HG03342 (cell line): ENCODE measurements around the gene INPP5J.
A peak's percentile ranks its signal among the peaks of the same experiment; 100 is the strongest.
"Not testable (repeated sequence)": the region's sequence is repeated elsewhere in the genome, so short reads cannot be mapped to it uniquely, and the experiment has no call there.

Experiments used
- ATAC-seq: cut with Tn5 transposase; IDR thresholded peaks from one replicate; pipeline ENCODE4 v1.9.1; 2021; ENCODE audit warnings: mild to moderate bottlenecking, moderate library complexity; ENCODE audit not compliant: unreplicated experiment

The INPP5J gene

DNA sequence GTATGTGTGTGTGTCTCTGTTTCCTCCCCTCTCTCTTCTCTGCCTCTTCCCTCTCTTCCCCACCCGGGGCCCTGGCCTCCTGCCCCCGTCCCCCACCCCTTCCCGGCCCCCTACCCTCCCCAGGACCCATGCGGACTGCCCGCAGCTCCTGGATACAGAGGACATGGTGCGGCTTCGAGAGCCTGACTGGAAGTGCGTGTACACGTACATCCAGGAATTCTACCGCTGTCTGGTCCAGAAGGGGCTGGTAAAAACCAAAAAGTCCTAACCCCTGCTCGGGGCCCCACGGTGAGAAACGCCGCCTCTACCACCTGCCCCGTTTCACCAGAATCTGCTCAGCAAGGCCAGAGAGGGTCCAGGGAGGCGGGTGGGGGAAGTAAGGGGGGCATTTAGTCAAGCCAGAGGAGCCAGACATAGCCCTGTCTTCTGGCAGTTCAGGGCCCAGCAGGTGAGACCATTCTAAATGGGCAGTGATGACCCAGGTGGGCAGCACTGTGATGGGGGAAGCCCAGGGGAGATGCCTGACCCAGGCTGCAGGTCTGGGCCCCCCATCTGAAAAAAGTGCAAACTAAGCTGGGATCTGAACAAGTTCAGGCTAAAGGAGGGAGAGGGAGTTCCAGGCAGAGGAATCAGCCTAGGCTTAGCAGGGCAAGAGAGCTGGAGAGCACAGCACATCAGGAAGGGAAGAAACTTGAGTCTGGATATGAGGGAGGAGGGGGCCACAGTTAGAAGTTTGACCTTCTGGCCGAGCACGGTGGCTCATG is 21.8 kb upstream of the INPP5J start:
- ATAC-seq, result no peak

DNA sequence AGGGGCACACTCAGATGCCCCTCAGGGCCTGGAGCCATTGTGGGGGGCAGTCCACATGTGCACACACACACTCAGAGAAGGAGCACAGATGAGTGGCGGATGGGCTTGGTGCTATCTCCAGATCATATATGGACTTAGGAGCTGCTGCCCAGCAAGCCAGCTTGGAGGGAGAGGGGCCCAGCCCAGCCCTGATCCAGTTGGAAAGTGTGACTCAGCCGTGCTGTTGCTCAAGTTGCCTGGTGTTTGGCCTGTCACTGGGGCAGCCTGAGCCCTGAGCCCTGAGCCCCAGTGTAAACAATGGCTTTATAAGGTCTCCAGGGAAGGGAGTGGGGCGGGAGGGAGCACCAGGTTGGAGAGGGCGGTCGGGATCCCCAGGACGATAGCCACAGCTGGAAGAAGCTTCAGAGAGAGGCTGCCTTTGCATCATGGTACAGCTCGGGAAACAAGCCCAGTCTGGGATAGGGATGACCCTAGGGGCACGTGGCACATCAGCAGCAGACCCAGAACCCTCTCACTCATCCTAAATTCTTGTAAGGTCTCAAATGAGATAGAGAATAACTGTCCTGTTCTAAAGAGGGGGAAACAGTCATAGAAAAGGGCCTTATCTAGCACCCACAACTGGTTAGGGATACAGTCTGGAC is 20.2 kb upstream of the INPP5J start:
- no peak for ATAC-seq

DNA sequence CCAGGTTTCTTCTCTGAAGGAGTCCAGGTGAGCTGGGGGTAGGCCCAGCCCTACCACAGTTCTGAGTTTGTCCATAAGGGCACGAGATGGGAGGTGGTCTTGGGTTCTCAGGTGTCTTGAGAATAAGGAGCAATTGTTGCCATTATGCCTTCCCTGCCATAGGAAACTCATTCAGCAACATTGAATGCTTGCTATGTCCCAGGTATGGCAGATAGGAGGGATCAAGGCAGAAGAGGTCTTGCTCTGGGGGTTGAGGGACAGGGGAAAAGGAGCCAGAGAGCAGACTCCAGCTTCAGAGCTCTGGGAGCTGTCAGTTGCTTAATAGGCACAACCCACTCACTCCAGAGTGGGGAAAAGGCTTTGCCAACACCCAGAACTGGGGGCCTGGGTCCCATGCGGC is 19.7 kb upstream of the INPP5J start:
- ATAC-seq, result no peak

DNA sequence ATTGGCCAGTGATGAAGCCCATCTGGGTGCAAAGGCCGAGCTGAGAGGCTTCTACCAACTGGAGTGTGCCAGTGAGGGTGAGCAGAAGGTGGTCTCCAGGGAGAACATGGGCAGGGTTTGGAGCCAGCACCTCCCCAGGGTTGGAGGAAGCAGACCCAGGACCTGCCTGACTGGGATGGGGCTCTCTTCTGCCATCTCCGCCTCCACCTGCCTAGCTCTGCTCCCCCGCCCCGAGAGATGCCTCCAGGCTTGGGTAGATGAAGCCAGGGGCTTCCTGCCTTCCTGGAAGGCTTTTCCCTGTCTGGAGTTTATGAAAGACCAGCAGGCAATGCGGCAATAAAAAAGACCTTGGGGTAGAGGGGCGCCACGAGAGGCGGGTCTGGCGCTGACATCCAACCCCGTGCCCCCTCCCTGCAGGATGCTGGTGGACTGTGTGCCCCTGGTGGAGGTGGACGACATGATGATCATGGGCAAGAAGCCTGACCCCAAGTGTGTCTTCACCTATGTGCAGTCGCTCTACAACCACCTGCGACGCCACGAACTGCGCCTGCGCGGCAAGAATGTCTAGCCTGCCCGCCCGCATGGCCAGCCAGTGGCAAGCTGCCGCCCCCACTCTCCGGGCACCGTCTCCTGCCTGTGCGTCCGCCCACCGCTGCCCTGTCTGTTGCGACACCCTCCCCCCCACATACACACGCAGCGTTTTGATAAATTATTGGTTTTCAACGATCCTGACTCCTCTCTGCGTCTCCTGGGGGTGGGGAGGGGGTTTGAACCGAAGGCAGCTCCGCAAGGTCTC is 18.7 kb upstream of the INPP5J start:
- ATAC-seq, result no peak

DNA sequence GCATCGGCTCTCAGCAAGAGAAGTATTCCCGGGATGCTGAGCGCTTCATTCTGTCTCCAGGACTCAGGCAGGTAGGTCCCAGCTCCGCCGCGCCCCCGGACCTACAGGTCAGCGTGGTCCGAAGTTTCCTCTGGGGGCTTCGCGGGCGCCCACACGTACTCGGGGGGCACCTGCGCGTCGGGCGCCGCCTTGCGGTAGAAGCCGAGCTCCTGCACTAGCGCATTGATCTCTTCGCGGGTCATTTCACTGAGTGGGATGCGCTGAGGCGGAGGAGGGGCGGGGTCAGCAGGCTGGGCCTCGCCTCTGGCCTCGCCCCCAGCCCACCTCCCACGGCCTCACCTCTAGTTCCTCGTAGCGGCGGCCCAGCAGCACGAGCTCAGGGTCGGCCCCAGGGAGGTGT is 17.9 kb upstream of the INPP5J start:
- no peak for ATAC-seq

DNA sequence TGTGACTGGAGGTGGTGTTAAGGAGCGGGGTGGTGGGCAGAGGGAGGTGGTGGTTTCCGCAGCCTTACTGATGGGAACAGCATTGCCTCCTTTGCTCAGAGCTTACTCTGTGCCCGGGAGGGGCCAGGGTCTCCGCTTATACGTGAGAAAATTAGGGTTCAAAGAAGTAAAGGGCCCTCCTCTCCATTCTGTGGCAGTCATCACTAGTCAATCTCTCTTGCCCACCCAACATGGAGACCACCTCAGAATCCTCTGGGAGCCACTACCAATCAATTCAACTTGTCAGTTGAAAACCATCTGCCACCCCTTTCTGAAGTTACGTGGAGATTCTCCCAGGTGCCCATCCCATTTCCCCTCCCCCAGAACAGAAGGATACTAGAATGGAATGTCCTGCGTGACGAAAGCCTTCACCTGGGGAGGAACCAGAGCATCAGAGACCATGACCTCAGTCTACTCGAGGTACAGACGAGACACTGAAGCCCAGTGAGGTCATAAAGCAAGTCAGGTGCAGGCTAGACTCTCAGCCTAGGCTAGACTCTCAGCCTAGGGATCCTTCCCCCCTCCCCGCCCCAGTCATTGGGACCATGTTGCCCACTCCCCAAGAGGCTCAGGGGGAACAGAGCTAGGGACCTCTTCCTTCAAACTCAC is 17.4 kb upstream of the INPP5J start:
- no peak for ATAC-seq

DNA sequence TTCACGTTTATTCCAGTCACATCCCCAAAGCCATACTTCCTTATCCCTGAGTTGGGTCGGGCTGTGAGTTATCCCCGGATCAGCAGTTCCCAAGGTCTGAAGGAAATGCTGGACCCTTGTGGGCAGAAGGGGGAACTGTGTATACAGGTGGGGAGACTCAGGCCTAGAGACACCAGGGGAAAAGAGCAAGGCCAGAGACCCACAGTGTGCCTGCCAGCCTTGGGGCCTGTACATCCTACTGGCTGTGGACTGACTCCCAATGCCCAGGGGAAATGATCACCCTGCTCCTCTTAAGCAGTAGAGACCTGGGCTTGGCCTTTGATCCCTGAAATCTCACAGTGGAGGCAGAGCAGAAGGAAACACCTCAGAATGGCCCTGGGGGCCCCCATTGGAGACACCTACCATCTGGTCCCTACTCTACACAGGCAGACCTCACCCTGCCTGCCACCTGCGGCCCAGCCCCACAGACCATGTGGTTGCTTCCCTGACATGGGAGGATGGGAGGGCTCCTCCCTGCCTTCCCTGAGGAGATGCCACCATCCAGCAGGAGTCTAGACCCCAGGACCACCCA is 16.7 kb upstream of the INPP5J start:
- no peak for ATAC-seq

DNA sequence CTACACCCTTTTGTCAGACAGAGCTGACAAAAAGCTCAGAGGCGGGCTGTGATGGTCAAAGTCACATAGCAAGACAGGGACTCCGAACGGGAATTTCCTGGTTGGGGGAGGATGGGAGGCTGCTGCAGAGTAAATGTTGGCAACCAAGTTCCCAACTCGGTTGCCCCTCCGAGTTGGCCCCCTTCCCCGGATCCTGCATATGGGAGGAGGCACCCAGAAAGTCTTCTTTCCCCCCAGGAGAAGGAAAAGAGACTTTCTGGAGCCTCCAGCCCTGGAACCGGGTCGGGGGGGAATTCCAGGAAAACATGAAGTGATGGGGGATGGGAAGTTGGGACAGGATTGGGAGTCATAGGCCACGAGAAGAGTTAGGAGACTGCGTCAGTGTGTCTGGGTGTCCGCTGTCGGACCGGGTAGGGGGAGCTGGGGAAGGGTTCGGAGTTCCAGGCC is 16.0 kb upstream of the INPP5J start:
- no peak for ATAC-seq

DNA sequence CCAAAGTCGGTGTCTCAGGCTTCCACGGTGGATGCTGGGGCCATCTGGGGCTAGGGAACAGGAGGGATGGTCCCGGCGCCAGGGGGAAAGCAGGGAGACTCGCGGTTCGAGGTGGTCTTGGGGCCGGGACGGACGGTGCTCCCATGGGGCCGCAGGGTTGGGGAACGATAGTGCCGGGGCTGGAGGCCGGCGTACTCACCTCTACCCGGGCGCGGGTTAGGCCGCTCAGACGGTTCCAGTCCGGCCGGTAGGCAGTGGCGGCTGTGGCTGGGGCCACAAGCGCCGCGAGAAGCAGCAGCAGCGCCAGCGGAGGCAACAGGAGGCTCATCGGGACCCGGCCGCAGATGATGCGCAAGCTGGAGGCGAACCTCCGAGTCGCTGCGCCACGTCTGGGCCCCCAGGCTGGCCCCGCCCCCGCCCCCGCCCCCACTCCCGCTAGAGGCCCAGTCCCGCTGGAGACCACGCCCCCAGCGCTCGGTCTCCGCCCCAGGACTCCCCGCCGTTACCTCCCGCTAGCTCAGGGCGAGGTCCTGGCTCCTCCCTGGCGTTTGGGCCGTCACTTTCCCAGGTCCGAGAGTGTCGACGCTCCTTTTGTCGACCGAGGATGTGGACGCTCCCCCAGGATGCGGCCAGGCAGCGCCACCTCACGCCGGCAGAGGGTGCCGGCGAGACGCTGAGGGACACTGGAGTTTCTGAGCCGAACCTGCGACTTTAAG is 15.4 kb upstream of the INPP5J start, which contains the start of gene SELENOM:
TSS of gene SELENOM (minus strand) at position 391 of the 716 bp plus-strand sequence. CDS start at position 328, 63 bp downstream.
- ATAC-seq, result peak; percentile 83

DNA sequence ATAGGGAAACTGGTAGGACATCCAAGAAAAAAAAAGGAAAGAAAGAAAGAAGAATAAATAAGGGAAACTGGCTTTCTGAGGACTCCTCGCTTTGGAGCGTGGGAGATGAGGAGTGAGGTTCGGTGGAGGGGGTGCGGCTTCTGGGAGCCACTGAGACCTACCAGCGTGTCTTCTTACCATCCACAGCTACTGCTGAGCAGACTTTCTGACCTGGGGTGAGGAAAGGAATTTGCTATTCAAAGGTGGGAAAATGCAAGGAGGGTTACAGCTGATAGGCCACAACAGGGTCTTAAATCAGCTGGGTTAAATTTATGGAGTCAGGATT is 14.9 kb upstream of the INPP5J start:
- no peak for ATAC-seq

DNA sequence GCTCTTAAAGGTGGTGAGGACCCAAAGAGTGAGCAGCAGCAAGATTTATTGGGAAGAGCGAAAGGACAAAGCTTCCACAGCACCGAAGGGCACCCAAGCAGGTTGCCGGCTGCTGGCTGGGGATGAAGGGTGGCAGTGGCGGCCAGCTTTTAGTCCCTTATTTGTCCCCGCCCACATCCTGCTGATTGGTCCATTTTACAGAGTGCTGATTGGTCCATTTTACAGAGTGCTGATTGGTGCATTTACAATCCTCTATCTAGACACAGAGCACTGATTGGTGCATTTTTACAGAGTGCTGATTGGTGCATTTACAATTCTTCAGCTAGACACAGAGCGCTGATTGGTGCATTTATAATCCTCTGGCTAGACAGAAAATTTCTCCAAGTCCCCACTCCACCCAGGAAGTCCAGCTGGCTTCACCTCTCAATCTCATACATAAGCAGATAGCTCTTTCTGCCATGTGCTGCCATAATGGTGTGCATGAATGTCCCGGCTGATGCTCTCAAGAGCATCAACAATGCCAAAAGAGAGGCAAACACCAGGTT is 10.1 kb upstream of the INPP5J start:
- ATAC-seq, result not testable (repeated sequence)

DNA sequence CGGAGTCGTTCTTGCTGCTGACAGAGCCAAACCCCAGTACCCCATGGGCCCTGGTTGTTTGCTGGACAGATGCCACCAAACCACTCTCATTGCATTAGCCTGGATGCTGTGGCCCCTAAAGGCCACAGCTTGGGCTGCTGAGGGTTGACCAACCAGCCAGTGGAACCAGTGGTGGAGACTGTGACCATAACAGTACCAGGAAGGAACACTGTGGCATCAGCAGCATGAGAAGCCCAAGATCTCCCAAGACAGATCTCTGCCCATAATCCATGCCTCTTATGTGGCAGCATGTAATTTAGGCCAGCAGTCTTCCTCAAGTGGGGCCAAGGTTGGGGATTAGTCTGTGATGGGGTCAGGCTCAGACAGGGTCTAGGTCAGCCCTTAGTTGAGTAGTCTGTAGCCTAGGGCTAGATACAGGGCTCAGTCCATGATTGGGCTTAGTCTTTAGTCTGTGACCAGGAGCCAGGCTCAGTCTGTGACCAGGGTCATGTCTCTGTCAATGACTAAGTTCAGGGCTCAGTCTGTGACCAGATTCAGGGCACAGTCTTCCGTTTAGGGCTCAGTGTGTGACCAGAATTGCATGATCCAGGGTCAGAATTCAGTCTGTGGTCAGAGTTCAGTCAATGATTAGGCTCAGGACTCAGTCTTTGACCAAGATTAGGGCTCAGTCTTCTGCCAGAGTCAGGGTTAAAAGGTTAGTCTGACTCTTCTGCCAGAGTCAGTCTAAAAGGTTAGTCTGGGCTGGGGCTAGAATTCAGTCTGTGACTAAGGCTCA is 4.5 kb upstream of the INPP5J start:
- ATAC-seq, result no peak

DNA sequence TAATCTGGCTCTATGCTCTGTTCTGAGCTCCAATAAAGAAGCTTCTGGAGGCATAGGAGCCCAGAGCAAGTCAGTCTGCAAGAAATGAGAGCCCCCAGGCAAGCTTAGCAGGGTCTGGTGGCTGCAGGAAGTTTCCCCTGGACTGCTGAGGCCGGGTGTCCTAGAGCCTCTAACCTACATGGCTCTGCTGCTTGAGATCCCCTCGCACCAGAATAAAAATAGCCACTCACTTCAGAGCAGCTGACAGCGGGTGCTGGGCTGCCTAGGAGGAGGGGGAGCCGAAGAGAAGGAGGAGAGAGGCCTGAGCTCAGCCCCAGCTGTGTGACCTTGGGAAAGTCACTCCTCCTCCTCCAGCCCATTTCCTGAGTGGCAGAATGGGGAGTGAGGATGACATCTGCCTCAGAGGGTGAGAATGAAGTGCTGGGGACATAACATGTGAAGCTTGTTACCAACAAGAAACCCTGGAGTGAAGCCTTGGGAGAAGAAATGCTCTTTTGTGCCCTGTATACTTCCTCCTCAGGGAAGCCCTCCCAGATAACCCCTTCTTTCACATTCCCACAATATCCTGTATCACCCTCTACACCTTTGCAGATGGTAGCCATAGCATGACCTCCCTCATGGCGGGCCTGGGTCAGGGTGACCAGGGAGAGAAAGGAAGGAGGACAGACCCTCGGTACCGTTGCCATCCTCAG is 3.6 kb upstream of the INPP5J start:
- ATAC-seq, result no peak

DNA sequence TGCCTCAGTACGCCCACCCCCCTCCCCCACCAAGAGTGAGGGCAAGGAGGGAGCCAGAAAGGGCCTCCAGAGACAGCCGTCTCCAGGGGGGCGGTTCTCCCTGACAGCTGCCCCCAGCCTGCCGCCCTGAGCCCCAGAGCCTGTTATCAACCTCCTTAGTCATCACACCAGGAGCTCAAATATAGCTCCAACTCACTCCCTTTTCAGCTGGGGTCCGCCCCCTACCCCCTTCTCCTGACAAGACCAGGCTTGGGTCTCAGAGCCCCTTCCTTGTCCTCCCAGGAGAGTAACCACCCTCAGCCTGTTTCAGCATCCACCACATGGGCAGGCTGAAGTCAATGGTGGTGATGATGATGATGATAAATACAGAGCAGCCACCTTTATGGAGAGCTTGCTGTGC is 2.5 kb upstream of the INPP5J start:
- ATAC-seq, result no peak

DNA sequence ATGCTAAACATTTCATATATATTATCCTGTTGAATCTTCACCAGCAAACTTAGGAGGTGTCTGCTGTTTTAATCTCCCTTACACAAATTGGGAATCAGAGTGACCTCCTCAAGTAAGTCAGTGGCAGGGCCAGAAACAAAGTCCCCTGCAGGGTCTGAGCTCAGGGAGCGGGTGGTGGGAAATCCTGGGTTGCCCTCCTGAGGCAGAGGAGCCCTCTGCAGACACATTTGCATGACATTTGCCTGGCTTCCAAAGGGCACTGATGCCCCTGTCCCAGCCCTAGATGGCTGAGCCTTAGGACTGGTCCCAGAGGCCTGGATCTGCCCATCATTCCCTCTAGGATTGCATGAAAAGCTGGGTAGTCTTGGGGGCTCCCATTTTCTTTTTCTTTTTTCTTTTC is 2.1 kb upstream of the INPP5J start:
- no peak for ATAC-seq

DNA sequence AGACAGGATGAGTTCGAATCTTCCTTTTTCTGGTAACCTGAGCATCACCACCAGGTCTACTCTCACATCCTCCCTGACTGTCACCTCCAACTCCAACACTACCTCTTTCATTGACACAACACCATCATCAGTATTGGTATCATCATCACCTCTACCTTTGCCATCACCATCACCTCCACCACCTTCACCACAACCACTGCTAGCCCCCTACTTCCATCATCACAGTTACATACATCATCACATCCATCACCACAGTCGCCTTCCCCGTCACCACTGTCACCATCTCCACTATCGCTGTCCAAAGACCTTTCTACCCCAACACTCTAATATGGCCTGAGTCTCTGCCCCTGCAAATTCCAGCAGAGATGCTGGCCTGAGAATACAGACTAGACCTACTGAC is 1.4 kb upstream of the INPP5J start:
- ATAC-seq, result no peak

DNA sequence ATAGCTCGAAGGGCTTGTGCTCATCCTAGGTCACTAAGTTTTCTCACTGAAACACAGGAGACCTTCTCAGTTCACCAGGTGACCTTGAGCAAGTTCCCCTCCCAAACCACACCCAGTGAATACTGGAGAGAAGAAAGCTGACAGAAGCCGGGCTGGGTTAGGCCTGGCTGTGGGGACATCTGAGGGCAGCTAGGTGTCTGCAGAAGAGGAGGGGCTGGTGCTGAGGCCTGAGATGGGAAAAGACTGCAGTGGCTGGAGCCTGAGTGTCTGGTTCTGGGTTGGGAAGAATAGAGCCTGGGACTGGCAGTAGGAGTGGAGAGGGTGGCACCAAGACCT is 602 bp upstream of the INPP5J start:
- no peak for ATAC-seq

DNA sequence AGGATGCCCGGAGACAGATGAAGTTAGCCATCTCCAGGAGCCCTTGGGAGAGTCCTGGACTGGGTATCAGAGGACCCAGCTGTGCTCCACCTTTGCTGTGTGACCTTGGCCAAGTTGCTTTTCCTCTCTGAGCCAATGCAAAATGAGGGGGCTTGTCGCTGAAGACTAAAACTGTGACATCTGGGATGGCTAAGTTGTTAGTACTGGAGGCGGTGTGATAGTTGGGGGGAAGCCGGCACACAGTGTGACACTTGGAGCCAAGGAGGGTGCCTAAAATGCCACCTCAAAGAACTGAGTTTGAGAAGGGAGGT is 481 bp downstream of the INPP5J start:
- no peak for ATAC-seq

DNA sequence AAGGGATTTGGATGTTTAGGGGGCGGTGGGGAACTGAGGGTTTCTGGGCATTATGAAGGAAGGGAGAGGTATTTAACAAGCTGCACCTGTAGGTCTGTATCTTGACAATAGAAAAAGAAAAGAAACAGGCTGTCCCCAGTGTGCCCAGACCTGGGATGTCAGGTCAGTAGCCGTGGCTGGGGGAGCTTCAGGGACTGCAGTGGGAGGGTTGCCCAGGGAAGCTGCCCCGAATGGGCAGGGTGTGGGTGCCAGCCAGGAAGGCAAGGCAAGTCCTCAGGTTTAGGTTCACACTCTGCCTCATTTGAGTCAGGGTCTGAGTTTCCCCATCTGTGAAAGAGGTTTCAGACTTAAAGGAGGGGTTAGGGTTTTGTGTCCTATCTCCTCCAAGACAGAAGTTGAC is 1.5 kb downstream of the INPP5J start:
- no peak for ATAC-seq
